Immature natural killer cell (primary cell): ENCODE data around the gene CLEC16A. TPM values are rescaled to one million over a fixed set of nuclear protein-coding genes. Genes with fewer than 3 reads are reported as not detected.
A peak's percentile ranks its signal among the peaks of the same experiment; 100 is the strongest.

Experiments
- DNase-seq, 3 donors: peaks; one replicate each; pipeline ENCODE4 v3.0.0; 2022; ENCODE audit warnings: mixed read lengths in 1 of 3
- H3K27ac Mint-ChIP-seq, 6 donors: one replicate each; pipeline ENCODE4 v1.8.0; 2020; ENCODE audit warnings: mixed read lengths in 6 of 6, mild to moderate bottlenecking in 5 of 6, inconsistent platforms in 4 of 6, moderate library complexity in 3 of 6
- H3K27me3 Mint-ChIP-seq, 3 donors: one replicate each; pipeline ENCODE4 v1.8.0; 2020 to 2021; ENCODE audit warnings: low read depth in 3 of 3, mild to moderate bottlenecking in 3 of 3, mixed read lengths in 3 of 3, moderate library complexity in 3 of 3, inconsistent platforms in 1 of 3
- H3K36me3 Mint-ChIP-seq, 3 donors: one replicate each; pipeline ENCODE4 v1.8.0; 2020; ENCODE audit warnings: mixed read lengths in 3 of 3, inconsistent platforms in 2 of 3, mild to moderate bottlenecking in 2 of 3
- H3K4me1 Mint-ChIP-seq, 2 donors: one replicate each; pipeline ENCODE4 v1.8.0; 2020; ENCODE audit warnings: inconsistent platforms in 2 of 2, mild to moderate bottlenecking in 2 of 2, mixed read lengths in 2 of 2, moderate library complexity in 1 of 2
- H3K4me3 Mint-ChIP-seq, 5 donors: one replicate each; pipeline ENCODE4 v1.8.0; 2020; ENCODE audit warnings: mild to moderate bottlenecking in 5 of 5, mixed read lengths in 5 of 5, inconsistent platforms in 3 of 5, moderate library complexity in 3 of 5
- H3K9me3 Mint-ChIP-seq, 6 donors: one replicate each; pipeline ENCODE4 v1.8.0; 2020; ENCODE audit warnings: mild to moderate bottlenecking in 6 of 6, mixed read lengths in 6 of 6, inconsistent platforms in 4 of 6, moderate library complexity in 3 of 6
- polyA plus RNA-seq, 3 donors: library from polyadenylated mRNA; unstranded; fragments of 300-500 nt; fragmentation: Illumina TruSeq; gene quantifications; one replicate each; pipeline ENCODE4 v1.2.3, GENCODE V29; 2021

The CLEC16A gene
- polyA plus RNA-seq, 3 donors from 2014 or later: 5.6 to 19.9 (median 5.6) TPM

DNA sequence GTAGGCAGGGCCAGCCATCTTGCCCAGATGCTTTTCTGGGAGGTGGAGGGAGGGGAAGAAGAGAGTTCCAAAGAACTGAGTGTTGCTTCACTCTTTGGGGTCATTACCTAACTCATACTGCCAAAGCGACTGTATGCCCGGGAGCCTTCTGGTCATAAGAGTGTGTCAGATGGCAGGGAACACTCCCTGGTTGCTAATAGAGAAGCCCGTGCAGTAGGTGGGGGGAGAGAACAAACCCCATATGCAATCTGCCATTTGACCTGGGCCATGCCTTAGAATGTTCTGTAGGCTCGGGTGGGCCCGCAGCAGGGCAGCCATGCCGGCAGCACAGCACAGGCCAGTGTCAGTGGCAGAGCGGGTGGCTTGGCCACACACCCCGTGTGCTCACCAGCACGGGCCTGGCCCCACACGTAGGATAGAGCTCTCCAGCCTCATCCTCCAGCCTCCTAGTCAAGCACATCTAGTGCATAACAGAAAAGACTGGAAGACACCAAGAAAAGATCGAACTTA, 191.2 kb downstream of the CLEC16A start:
- Mint-ChIP-seq H3K27ac (no peak overlapping the region), H3K4me1 (peaks cover 11 to 32% of the 10 kb centered on the region in 2 donors), H3K27me3 (peaks cover 0 to 2% (median 0%) of the 10 kb centered on the region in 3 donors), H3K4me3 (no peak overlapping the region), H3K9me3 (peaks cover 0 to 1% (median 0%) of the 10 kb centered on the region in 6 donors), H3K36me3 (peaks cover 4 to 14% (median 4%) of the 10 kb centered on the region in 3 donors)
- no peak for DNase-seq

DNA sequence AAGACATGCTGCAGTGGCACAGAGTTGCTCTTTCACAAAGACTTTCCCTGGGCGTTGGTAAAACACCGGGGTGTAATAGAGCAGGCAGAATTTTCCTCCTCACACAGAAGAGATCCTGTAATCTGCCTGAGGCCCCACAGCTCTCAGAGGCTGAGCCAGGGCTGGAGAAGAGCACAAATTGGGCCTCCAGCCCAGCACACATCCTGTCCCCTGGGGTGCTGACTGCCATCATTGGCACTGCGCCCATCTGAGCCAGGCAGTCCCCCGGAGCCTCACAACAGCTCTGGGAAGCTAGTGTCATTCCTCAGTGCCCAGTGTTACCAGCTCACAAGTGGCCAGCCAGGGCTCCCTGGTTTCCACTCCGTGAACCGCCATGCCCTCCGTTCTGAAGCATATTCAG, 192.2 kb downstream of the CLEC16A start:
- peaks cover 0 to 1% (median 0%) of the 10 kb centered on the region in 6 donors for H3K9me3 Mint-ChIP-seq
- H3K27me3 Mint-ChIP-seq: peaks cover 0 to 4% (median 0%) of the 10 kb centered on the region in 3 donors
- H3K36me3 Mint-ChIP-seq: peaks cover 4 to 14% (median 4%) of the 10 kb centered on the region in 3 donors
- no peak overlapping the region for H3K27ac Mint-ChIP-seq
- no peak overlapping the region for H3K4me3 Mint-ChIP-seq
- H3K4me1 Mint-ChIP-seq: peaks cover 15 to 35% of the 10 kb centered on the region in 2 donors
- DNase-seq: no peak

DNA sequence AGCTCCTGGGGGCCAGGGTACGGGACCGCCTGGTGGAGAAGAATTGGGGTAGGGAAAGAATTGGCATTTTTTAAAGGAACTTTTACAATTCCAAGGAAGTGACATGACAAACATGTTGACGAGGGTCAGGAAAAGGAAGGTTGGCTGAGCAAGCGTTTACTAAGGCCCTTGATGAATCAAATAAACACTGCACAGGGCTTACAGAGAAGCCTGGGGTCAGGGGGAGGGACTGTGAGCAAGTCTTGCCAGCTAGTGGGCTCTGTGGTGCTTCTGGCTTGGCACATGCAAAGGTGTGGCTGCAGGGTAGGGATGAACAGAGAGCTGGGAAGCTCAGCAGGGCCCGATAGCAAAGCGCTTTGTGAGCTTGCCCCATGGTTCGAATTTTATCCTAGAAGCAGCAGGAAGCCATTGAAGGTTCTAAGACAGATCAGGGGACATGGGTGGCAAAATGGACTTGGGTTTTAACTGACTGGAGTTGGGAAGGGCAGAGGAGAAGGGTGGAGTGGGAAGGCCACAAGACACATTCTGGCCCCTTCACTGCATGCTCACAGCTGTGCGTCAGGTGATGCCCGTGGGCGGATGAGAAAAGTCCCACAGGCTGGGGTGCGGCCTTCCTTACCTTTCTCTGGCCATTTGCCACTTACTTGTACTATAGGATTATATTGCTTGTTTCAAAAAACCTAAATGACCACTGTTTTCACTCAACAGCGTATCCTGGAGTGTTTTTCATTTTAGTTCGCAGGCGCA, 193.8 kb downstream of the CLEC16A start:
- H3K4me3 Mint-ChIP-seq: peak overlapping the region in 1 of 5 donors; percentile 27
- H3K36me3 Mint-ChIP-seq: peaks cover 4 to 14% (median 4%) of the 10 kb centered on the region in 3 donors
- H3K9me3 Mint-ChIP-seq: no peaks in the 10 kb centered on the region
- peaks cover 0 to 7% (median 0%) of the 10 kb centered on the region in 3 donors for H3K27me3 Mint-ChIP-seq
- H3K4me1 Mint-ChIP-seq: peaks cover 27 to 51% of the 10 kb centered on the region in 2 donors
- no peak overlapping the region for H3K27ac Mint-ChIP-seq
- no peak for DNase-seq

DNA sequence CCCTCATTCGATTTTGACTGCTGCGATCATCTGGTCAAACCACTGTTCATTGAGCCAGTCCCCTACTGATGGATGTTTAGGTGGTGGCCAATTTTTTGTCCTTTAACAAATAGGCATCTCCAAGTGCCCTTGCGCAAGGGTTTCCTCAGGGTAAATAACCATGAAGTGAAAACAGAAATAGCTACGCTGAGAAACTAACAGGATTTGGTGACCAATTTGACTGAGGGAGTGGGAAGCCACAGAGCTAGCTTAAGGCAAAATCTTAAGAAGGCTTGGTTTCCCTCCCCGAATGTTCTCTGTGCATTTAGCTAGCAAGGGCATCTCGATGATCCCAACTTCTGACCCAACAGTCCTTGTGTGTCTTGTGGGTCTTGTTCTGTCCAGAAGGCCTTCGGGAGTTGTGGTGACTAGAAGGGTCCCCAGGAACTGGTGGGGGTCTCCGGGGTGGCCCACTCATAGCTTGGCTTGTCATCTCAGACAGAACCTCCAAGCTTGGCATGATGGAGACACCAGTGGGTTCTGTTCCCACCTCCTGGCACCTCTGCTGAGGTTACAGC, 194.5 kb downstream of the CLEC16A start:
- peaks cover 0 to 7% (median 0%) of the 10 kb centered on the region in 3 donors for H3K27me3 Mint-ChIP-seq
- no peak overlapping the region for H3K4me3 Mint-ChIP-seq
- peaks cover 31 to 57% of the 10 kb centered on the region in 2 donors for H3K4me1 Mint-ChIP-seq
- no peak for DNase-seq
- no peak overlapping the region for H3K27ac Mint-ChIP-seq
- H3K9me3 Mint-ChIP-seq: no peaks in the 10 kb centered on the region
- H3K36me3 Mint-ChIP-seq: peaks cover 4 to 14% (median 4%) of the 10 kb centered on the region in 3 donors

DNA sequence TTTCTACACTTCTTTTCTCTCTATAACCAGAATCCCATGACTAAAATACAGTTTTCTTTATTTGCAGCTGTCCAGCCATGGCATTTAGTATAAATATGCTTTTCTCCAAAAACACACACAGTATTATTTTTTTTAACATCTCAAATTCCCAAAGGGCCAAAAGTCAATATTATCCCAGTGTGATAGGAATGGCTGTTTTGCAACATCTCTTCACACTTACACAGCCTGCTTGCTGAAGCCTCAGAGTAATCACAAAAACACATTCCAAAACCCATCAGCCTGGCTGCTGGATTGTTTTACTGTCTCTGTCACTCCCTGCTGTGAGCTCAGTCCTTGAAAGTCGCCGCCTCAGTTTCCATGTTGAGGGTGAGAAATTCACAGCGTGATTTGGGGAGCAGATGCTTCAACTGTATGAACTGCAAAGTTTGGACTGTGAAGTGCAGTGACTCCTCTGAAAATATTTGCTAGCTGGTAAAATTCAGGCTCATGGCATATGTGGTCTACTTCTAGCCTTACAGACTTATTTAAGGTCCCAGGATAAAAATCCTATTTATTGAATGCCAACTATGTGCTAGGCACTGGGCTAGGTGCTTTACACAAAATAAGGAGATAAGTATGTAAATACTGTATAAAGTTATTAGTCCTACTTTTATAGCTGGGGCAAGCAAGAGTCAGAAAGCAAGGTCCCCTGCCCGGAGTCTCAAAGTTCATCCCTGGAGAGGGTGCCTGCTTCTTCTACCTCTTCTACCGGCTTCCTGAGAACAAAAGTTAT, 195.1 kb downstream of the CLEC16A start:
- H3K36me3 Mint-ChIP-seq: peaks cover 4 to 14% (median 4%) of the 10 kb centered on the region in 3 donors
- no peak overlapping the region for H3K4me3 Mint-ChIP-seq
- DNase-seq: no peak
- H3K9me3 Mint-ChIP-seq: no peaks in the 10 kb centered on the region
- peaks cover 33 to 59% of the 10 kb centered on the region in 2 donors for H3K4me1 Mint-ChIP-seq
- peaks cover 0 to 7% (median 0%) of the 10 kb centered on the region in 3 donors for H3K27me3 Mint-ChIP-seq
- peak overlapping the region in 1 of 6 donors; percentile 78 for H3K27ac Mint-ChIP-seq

DNA sequence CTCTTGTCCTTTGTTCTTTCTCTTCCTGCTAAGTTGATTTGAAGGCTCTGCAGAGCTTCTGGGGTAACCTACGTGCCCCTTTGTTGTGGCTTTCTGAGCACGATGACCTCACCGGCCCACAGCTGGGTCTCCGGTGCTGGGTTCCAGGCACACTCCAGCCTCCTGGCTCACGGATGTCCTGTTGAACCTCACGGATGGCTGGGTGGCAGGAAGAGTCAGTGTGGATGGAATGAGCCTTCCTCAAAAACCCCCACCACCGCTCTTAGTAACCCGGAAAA, 195.7 kb downstream of the CLEC16A start:
- peak overlapping the region in 1 of 5 donors; percentile 24 for H3K4me3 Mint-ChIP-seq
- H3K4me1 Mint-ChIP-seq: peaks cover 33 to 59% of the 10 kb centered on the region in 2 donors
- H3K27ac Mint-ChIP-seq: peak overlapping the region in 1 of 6 donors; percentile 78
- H3K36me3 Mint-ChIP-seq: peaks cover 0 to 14% (median 4%) of the 10 kb centered on the region in 3 donors
- H3K27me3 Mint-ChIP-seq: peaks cover 0 to 7% (median 0%) of the 10 kb centered on the region in 3 donors
- DNase-seq: no peak
- no peaks in the 10 kb centered on the region for H3K9me3 Mint-ChIP-seq

DNA sequence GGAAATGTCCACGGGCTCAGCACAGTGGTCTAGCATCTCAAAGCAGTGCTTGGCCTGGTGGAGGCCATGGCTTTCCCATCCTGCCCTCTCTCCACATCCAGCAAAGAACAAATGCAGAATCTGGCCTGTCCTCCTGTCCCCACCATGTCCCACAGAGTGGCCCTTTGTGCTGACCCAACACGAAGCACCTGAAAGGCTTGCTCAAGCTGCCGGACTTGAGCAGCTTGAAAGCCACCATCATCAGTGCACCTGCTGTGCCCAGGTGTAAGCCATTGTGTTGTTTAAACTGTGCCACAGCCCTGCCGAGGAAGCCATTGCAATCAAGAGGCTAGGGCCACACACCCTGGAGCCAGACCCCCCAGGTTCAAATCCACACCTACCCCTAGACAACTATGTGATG, 196.1 kb downstream of the CLEC16A start:
- DNase-seq: no peak
- H3K4me1 Mint-ChIP-seq: peaks cover 33 to 59% of the 10 kb centered on the region in 2 donors
- peaks cover 0 to 14% (median 4%) of the 10 kb centered on the region in 3 donors for H3K36me3 Mint-ChIP-seq

DNA sequence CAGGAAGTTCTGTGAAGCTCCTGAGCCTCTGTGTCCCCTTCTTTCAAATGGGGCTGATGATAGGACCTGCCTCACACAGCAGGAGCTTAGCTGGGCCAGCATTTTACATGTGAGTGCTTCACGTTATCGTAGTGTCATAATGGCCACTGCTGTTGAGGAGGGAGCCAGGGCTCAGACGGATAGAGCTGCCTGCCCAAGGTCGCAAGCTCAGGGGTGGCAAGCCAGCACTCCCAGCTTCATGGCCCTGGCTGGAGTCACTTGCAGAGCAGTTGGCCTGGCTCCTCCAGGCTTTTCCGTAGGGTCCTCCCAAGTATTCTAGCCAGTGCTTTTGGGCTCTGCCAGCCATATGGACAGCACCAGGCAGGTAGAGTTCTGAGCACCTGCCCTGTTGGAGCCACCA, 196.5 kb downstream of the CLEC16A start:
- Mint-ChIP-seq H3K27me3 (peaks cover 0 to 7% (median 0%) of the 10 kb centered on the region in 3 donors), H3K4me3 (no peak overlapping the region), H3K27ac (no peak overlapping the region), H3K4me1 (peaks cover 33 to 59% of the 10 kb centered on the region in 2 donors), H3K9me3 (no peaks in the 10 kb centered on the region), H3K36me3 (peaks cover 0 to 11% (median under 1%) of the 10 kb centered on the region in 3 donors)
- no peak for DNase-seq

More for the DNA sequence above, 196.1 kb downstream of the CLEC16A start:
- Mint-ChIP-seq H3K27ac (no peak overlapping the region), H3K9me3 (no peaks in the 10 kb centered on the region), H3K27me3 (peaks cover 0 to 7% (median 0%) of the 10 kb centered on the region in 3 donors), H3K4me3 (no peak overlapping the region)

DNA sequence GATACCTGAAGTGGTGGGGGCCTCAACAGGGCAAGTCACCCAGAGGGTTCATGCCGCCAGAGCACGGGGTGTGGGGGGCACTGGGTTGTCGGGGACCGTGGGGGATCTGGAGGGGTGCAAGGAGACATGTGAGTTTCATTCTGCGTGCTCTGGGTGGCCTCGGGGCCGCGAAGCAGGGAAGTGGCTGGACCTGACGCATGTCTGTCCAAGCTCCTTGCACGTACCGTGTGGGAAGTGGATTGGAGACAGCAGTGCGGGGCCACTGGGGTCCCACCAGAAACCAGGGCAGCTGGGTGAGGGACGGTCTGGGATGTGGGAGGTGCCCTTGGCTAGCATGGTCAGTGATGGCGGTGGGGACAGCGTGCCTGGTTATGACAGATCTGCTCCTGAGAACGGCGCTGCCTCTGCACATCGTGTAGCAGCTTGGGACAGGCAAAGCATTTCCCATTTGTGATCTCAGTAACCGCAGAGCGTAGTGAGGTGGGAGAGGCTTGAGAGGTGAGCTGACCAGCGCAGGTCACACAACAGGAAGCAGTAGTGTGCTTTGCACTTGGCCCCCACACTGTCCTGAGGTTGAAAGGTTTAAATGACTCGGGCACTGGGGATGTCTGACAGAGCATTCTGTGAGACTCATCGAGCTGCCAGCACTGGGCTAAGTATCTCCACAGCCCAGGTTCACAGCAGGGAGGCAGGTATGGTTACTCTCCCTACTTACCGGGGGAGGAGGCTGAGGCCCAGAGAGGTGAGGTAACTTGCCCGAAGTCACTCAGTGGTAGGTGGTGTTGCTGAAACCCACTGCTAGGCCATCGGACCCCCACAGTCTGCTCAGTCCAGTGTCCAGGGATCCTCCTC, 197.3 kb downstream of the CLEC16A start:
- peaks cover 0 to 5% (median 0%) of the 10 kb centered on the region in 3 donors for H3K36me3 Mint-ChIP-seq
- peak overlapping the region in 4 of 6 donors; percentile 23 to 77 (median 52) for H3K27ac Mint-ChIP-seq
- H3K27me3 Mint-ChIP-seq: peaks cover 0 to 7% (median 0%) of the 10 kb centered on the region in 3 donors
- peak overlapping the region in 1 of 5 donors; percentile 62 for H3K4me3 Mint-ChIP-seq
- H3K4me1 Mint-ChIP-seq: peaks cover 33 to 59% of the 10 kb centered on the region in 2 donors
- peak in 1 of 3 donors; percentile 10 for DNase-seq
- no peaks in the 10 kb centered on the region for H3K9me3 Mint-ChIP-seq

DNA sequence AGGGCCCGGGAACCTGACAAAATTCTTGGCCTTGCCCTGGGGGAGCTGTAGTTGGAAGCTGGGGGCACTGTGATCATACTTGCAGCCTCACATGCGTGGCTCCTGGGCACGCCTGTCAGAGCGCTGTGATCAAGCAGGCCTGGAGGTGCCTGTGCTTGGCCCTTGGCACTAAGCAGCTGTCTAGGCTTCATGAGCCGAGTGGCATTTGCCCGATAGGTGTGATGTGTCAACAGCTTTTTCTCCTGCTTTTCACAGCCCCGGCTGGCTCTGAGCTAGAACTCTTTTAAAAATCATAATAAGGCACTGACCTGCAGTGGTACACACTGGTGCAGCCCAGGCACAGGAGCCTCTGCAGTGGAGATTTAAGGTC, 197.9 kb downstream of the CLEC16A start:
- peak overlapping the region in 1 of 6 donors; percentile 13 for H3K27ac Mint-ChIP-seq

DNA sequence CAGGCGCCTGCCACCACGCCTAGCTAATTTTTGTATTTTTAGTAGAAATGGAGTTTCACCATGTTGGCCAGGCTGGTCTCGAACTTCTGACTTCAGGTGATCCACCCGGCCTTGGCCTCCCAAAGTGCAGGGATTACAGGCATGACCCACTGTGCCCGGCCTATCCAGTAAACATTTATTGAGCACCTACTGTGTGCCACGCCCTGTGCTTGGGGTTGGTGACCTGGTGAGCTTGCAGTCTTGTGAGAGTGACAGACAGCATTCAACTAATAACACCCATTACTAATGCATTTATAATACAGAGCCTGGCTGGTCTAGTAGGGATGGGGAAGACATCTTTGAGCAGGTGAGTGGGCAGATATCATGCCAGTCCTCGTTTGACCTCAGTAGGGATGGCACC, 198.6 kb downstream of the CLEC16A start:
- Mint-ChIP-seq H3K4me1 (peaks cover 33 to 55% of the 10 kb centered on the region in 2 donors), H3K27ac (peak overlapping the region in 3 of 6 donors; percentile 20 to 51 (median 35)), H3K36me3 (peaks cover 0 to 9% (median 4%) of the 10 kb centered on the region in 3 donors), H3K27me3 (peaks cover 0 to 8% (median 0%) of the 10 kb centered on the region in 3 donors), H3K4me3 (peak overlapping the region in 1 of 5 donors; percentile 48), H3K9me3 (no peaks in the 10 kb centered on the region)
- no peak for DNase-seq

More for the DNA sequence above, 197.9 kb downstream of the CLEC16A start:
- H3K4me1 Mint-ChIP-seq: peaks cover 33 to 59% of the 10 kb centered on the region in 2 donors
- peaks cover 0 to 5% (median 2%) of the 10 kb centered on the region in 3 donors for H3K36me3 Mint-ChIP-seq
- H3K9me3 Mint-ChIP-seq: no peaks in the 10 kb centered on the region
- H3K4me3 Mint-ChIP-seq: no peak overlapping the region
- H3K27me3 Mint-ChIP-seq: peaks cover 0 to 8% (median 0%) of the 10 kb centered on the region in 3 donors
- DNase-seq: no peak

DNA sequence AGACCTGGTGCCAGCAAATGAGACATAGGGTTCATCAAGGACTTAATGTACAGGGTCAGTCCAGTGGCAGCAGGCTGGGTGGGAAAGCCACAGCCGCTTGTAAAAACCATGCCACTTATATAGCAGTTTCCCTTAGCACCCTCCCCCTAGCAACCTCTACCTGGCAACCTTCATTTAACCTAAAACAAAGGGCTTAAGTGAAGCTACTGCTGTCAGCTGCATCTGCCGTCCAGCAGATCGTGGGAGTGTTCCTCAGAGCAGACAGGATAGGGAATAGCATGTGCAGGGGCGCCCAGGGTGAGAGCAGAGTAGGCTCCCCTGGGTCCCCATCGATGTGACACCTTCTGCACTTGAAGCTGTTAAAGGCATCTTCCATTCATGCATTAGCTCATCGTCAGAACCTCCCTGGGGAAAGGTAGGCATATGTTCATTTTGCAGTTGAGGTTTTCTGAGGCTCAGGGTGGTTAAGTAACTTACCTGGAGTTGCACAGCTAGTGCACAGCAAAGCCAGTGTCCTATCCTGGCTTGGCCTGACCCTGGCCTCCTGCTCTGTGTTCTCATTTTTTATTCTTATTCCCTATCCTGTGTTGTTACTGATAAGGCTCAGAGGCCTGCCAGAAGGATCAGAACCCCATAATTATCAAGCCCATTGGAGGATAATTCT, 199.1 kb downstream of the CLEC16A start:
- H3K4me1 Mint-ChIP-seq: peaks cover 33 to 49% of the 10 kb centered on the region in 2 donors
- peaks cover 0 to 9% (median 3%) of the 10 kb centered on the region in 3 donors for H3K36me3 Mint-ChIP-seq
- DNase-seq: peak; percentile 40 to 45 (median 44)
- peak overlapping the region in 4 of 6 donors; percentile 20 to 66 (median 43) for H3K27ac Mint-ChIP-seq
- no peaks in the 10 kb centered on the region for H3K9me3 Mint-ChIP-seq
- peaks cover 0 to 8% (median 0%) of the 10 kb centered on the region in 3 donors for H3K27me3 Mint-ChIP-seq
- H3K4me3 Mint-ChIP-seq: peak overlapping the region in 1 of 5 donors; percentile 48
